HepG2 (cell line): Measurements from ENCODE around the gene MAGIX.

Experiments used
- AHDC1 ChIP-seq: sonication (generic); formaldehyde crosslinking; IDR thresholded peaks from 2 replicates; pipeline ENCODE4 v1.5.1; 2020; ENCODE audit warnings: mild to moderate bottlenecking, missing genetic modification reagents, borderline replicate concordance
- ATM ChIP-seq: fragments of 450-650 bp; IDR thresholded peaks from 2 replicates; pipeline ENCODE4 v1.7.1; 2017; ENCODE audit warnings: mild to moderate bottlenecking, borderline replicate concordance
- CTCF ChIP-seq: sonication (generic); formaldehyde crosslinking; IDR thresholded peaks from 2 replicates; pipeline ENCODE4 v1.5.0; 2020; ENCODE audit warnings: mild to moderate bottlenecking, missing genetic modification reagents, moderate library complexity
- EEA1 ChIP-seq: sonication (generic); formaldehyde crosslinking; IDR thresholded peaks from 2 replicates; pipeline ENCODE4 v1.5.1; 2020; ENCODE audit warnings: mild to moderate bottlenecking, missing genetic modification reagents, borderline replicate concordance
- EZH2 ChIP-seq: conservative IDR thresholded peaks from 2 replicates; pipeline ENCODE4 v1.6.1; 2012; ENCODE audit warnings: mild to moderate bottlenecking, low read depth, low read length, moderate library complexity
- FOXM1 ChIP-seq: sonication (generic); formaldehyde crosslinking; IDR thresholded peaks from 2 replicates; pipeline ENCODE4 v1.5.0; 2020; ENCODE audit warnings: missing genetic modification reagents
- MAFK ChIP-seq, 2 experiments: IDR thresholded peaks in 1 of 2; conservative IDR thresholded peaks in 1 of 2; 2 replicates each; pipeline ENCODE4 v1.6.1; 2011; ENCODE audit warnings: improper control_type of control experiment in 2 of 2, low read length in 2 of 2
- MYC ChIP-seq: sonication (generic); formaldehyde crosslinking; IDR thresholded peaks from 2 replicates; pipeline ENCODE4 v1.9.0; 2021; ENCODE audit warnings: missing genetic modification reagents, borderline replicate concordance
- REST ChIP-seq, 2 experiments: IDR thresholded peaks; 2 replicates each; pipeline ENCODE4 v1.6.1; 2011 to 2012; ENCODE audit warnings: low read length in 2 of 2, borderline replicate concordance in 1 of 2, low read depth in 1 of 2, mild to moderate bottlenecking in 1 of 2, moderate library complexity in 1 of 2
- U2AF2 ChIP-seq: fragments of 200-400 bp; formaldehyde crosslinking; IDR thresholded peaks from 2 replicates; pipeline ENCODE4 v1.6.1; 2017; ENCODE audit warnings: low read depth, mild to moderate bottlenecking, low read length
- XBP1 ChIP-seq: sonication (generic); formaldehyde crosslinking; IDR thresholded peaks from 2 replicates; pipeline ENCODE4 v1.5.0; 2020; ENCODE audit warnings: missing genetic modification reagents
- ZNF781 ChIP-seq: sonication (generic); formaldehyde crosslinking; IDR thresholded peaks from 2 replicates; pipeline ENCODE4 v1.5.1; 2020; ENCODE audit warnings: borderline replicate concordance, mild to moderate bottlenecking, missing genetic modification reagents; ENCODE audit errors: not compliant biosample characterization
- TF ChIP-seq, protein P1 (sequence below): IDR thresholded peaks from 2 replicates; pipeline ENCODE4 v1.6.1; 2012; ENCODE audit warnings: inconsistent platforms

GRCh38 chrX:49183701-49184281 lies 21.2 kb downstream of the MAGIX start:
- TF ChIP-seq AHDC1 (CRISPR knock-in tag) (no peak), ZNF781 (CRISPR knock-in tag) (no peak), CTCF (no peak), MYC (no peak), EZH2 (no peak), XBP1 (CRISPR knock-in tag) (no peak), REST (IDR thresholded peaks at IDR 0.05; ENCODE audit: borderline replicate concordance in 1 of 2, low read depth in 1 of 2, low read length in 2 of 2) (no peak), MAFK (conservative IDR thresholded peaks at IDR 0.05 in 1 of 2, IDR thresholded peaks at IDR 0.05 in 1 of 2; ENCODE audit: low read length in 2 of 2) (no peak), FOXM1 (CRISPR knock-in tag) (no peak), ATM (no peak), EEA1 (no peak), U2AF2 (no peak)
- TF ChIP-seq, protein P1, sequence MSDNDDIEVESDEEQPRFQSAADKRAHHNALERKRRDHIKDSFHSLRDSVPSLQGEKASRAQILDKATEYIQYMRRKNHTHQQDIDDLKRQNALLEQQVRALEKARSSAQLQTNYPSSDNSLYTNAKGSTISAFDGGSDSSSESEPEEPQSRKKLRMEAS, result no peak
